NCI-H1417 (cell line): ENCODE measurements around the gene WDR7.

Source experiments
- DNase-seq, 3 experiments: peaks; one replicate each; lab custom pipeline; 2025; lab: John Stamatoyannopoulos, UW

Gene WDR7

DNA sequence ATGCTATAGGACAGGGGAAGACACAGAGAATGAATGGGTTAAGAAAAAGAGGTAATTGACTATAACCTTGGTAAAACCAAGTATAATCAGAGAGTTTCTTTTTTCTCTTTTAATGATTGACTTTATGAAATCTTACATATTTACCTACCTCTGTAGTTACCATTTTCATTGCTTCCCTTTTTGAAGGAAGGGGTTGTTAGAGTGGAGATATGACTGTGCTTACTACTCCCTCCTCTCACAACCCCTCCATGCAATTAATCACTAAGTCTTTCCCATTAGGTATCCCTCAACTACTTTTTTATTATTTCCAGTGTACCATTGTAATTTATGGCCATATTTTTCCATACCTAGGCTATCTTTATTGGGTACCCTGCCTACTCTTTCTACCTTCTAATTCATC, 71.4 kb downstream of the WDR7 start:
- no peak for DNase-seq

DNA sequence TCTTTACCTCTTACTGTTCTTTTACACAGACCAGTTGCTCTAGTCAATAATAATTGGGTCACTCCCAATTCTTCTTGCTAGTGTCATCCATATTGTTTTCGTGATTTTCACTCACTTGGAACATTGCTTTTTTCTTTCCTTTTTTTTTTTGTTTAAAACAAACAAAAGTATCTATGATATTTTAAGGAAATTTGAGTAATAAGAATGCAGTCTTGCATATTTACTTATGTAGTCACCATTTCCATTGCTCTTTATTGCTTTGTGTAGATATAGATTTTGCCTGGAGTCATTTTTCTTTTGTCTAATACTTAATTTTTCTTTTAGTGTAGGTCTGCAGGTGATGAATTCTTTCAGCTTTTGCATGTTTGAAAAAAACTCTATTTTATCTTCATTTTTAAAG, 71.9 kb downstream of the WDR7 start:
- DNase-seq: no peak

DNA sequence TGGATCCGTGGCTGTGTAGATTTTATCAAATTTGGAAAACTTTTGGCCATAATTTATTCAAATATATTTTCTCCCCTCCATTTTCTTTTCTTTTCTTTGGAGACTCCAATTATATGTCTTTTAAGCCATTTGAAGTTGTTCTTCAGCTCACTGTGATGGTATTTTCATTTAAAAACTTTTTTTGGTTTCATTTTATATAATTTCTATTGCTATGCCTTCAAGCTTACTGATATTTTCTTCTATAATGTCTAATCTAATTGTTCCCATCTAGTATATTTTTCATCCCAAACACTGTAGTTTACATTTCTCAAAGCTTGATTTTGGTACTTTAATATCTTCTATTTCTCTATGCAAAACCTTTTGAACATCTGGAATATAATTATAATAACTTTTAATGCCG, 72.5 kb downstream of the WDR7 start:
- no peak for DNase-seq

- no peak for DNase-seq
These were observed 75.7 kb downstream of the WDR7 start for GRCh38 chr18:56726906-56727305.

GRCh38 chr18:56727399-56727798, 76.2 kb downstream of the WDR7 start:
- DNase-seq: no peak

DNA sequence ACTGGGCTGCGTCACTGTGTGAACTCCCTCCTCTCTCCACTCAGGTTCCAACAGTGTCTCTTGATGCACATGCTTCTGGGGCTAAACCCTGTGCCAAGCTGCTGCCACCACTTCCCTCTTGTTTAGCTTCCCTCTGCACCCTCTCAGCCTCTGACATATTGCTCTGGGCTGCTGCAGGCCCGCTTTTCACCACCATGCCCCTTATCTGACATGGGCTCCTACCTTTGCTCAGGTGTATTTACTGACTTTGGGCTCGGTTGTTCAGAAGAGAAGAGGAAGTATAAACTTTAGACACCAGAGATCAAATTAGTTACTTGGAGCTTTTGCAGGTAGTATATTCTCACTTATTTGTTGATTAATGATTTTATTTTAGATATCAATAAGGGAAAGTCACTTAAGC, 77.6 kb downstream of the WDR7 start:
- no peak for DNase-seq

DNA sequence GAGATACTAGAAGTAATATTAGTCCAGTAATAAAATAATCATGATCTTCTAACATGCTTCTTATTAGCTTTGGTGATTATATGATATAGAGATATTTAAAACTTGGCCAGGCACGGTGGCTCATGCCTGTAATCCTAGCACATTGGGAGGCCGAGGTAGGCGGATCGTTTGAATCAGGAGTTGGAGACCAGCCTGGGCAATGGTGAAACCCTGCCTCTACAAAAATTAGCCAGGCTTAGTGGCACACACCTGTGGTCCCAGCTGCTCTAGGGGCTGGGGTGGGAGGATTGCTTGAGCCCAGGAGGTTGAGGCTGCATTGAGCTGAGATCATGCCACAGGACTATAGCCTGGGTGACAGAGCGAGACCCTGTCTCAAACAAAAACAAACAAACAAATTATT, 87.0 kb downstream of the WDR7 start:
- no peak for DNase-seq

- DNase-seq: no peak
These were observed 88.6 kb downstream of the WDR7 start for GRCh38 chr18:56739731-56740130.

DNA sequence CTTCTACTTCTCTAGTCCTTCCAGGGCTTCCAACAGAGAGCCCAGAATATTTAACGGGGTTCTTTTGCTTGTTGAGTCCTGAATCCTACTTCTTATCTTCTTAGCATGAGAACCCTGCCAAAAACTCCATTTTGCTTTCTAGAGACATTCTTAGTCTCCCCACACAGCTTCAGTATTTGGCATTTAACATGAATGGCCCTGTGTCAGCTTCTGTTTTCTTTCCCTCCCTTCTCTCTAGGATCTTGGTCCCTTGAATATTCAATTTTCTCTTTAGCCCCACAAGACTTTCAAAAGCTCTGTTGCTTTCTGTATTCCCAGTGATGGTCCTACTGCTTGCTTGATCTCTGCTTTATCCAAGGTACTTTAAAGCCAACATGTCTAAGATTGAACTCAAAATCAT, 89.5 kb downstream of the WDR7 start:
- no peak for DNase-seq

GRCh38 chr18:56741685-56742084, 90.5 kb downstream of the WDR7 start:
- DNase-seq: no peak

DNA sequence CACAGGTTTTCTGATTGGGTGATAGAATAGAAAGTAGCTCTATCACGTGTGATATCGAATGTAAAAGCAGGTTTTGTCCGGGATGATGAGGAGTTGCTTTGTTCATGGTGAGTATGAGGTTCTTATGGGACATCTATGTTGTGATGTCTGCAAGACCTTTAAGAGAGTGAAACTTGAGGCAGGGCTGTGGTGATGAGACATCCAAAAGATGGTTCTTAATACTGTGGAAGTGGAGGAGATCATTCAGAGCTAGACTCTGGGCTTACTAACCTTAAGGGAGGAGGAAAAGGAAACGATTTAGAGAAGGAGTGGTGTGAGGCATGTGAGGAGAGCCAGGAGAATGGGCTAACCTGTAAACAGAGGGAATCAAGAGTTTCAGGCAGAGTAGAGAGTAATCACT, 92.0 kb downstream of the WDR7 start:
- DNase-seq: no peak

DNA sequence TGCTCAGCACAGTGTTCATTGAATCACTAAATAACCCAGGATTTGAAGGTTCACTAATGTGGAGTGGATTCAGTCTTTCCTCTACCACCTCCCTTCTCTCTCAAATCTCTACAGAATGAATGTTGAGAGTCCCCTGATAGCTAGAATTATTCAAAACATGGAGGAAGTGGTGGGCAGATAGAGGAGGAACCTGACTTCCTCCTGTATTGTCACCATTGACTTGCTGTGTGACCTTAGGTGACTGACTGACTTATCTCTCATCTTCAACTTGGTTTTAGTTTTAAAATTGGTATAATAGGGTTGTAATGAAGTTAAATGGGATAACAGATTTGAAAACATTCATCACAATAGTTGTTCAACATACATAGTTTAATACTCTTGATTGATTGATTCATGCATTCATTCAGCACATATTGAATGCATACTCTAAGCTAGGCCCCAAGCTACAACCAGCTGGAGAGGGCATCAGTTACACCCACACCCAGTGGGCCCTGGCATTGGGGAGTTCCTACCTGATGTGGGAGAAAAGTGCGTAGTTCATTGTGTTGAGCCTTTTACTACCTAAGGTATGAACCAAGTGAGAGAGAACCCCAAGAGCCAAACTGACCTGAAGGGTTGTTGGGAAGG, 96.0 kb downstream of the WDR7 start:
- DNase-seq: no peak

GRCh38 chr18:56747857-56748256, 96.7 kb downstream of the WDR7 start:
- no peak for DNase-seq

GRCh38 chr18:56748698-56749268, 97.6 kb downstream of the WDR7 start:
- DNase-seq: peak; percentile 32 to 89 (median 41)

- DNase-seq: no peak
These were observed 105.8 kb downstream of the WDR7 start for GRCh38 chr18:56756966-56757365.

DNA sequence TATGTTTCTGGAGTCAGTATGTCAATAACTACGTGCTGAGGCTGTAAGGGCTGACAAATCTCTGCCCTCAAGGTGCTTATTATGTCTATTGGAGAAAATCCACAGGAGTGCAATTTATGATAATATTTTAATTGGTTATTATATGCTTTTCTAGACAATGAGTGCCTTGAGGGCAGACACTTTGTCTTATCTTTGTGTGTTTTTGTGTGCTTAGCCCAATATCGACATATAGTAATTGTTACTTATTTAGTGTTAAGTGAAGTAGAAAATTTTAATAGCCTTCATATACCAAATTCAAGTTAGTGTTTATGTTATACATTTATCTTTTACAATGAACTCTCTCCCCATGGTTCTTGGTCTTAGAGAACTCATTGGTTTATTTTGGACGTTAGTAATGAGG, 118.9 kb downstream of the WDR7 start:
- DNase-seq: peak in 2 of 3 experiments; percentile 83 to 99

GRCh38 chr18:56770873-56771272, 119.7 kb downstream of the WDR7 start:
- no peak for DNase-seq

- peak in 2 of 3 experiments; percentile 54 to 92 for DNase-seq
These were observed 124.5 kb downstream of the WDR7 start for GRCh38 chr18:56775701-56776100.

DNA sequence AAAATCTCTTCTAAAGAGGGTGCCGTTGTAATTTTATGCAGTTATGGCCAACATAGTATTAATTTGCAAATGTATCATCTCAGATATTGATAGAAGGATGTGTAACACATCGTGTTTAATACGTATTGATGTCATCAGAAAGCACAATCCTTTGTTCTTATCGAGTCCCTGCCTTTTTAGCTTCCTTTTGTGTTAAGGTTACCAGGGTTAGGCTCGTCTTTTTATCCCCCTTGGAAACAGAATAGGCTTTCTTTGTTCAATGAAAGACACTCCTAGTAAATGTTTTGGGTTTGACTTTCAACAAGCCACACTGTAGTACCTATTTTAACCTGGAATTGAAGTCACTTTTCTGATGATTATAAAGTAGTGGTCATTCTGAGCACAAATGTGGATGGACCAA, 136.2 kb downstream of the WDR7 start:
- DNase-seq: no peak

DNA sequence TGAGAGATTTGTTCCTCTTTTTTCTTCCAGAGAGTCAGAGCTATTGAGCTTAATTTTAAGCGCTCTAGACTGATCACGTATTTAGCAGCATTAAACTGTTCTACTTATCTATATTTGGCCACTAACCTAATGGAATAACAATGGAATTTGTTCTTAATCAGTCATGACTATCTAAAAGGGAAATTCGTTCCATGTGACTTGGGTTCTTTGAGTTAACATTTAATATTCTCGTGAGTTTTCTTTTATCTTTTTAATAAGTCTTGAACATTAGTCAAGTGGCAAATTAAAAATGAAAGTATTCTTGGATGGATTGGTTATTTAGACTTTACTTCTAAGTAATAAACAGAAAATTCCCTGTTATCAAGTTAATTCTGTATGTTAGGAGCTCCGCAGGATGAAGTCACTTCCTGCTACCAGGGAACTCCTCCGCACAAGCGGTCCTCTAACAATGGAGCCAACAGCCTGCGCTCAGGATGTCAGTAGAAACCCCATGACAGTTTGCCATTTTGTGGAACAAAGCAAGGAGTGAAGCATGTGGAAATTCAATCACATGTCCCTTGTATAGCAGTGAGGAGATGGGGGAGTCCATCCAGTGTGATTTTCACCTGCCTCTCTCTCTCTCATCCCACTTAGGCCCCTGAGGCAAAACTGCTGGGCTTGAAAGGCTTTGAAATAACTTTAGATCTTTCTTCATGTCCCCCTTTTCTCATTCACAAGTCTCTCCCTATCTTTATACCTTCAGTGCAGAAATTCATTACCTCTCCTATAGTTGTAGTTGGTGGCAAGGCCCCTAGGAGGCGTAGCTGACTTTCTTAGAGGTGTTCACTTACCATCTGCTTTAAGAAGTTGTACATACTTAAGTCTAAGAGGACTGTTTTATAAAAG, 138.1 kb downstream of the WDR7 start:
- DNase-seq: peak in 1 of 3 experiments; percentile 43

DNA sequence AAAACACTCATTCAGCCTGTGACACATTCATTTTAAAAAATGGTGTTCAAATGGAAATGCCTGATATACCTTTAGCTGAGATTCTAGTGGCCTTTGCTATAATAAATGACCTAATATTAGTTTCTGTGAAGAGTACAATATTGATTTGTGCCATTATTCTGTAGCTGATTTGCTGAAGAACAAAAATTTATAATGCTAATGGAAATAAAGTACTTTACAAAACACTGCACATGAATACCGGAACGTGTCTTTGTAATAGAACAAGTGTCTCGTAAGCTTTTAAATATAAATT, 138.7 kb downstream of the WDR7 start:
- DNase-seq: no peak

GRCh38 chr18:56795381-56795780, 144.2 kb downstream of the WDR7 start:
- DNase-seq: no peak

GRCh38 chr18:56799756-56800155, 148.6 kb downstream of the WDR7 start:
- no peak for DNase-seq
